HG03460 (cell line): ENCODE data around the gene CARM1.
"Not testable (repeated sequence)": the region's sequence is repeated elsewhere in the genome, so short reads cannot be mapped to it uniquely, and the experiment has no call there.

Experiments
- ATAC-seq: cut with Tn5 transposase; IDR thresholded peaks from one replicate; pipeline ENCODE4 v1.9.1; 2021; ENCODE audit not compliant: unreplicated experiment

Gene CARM1

DNA sequence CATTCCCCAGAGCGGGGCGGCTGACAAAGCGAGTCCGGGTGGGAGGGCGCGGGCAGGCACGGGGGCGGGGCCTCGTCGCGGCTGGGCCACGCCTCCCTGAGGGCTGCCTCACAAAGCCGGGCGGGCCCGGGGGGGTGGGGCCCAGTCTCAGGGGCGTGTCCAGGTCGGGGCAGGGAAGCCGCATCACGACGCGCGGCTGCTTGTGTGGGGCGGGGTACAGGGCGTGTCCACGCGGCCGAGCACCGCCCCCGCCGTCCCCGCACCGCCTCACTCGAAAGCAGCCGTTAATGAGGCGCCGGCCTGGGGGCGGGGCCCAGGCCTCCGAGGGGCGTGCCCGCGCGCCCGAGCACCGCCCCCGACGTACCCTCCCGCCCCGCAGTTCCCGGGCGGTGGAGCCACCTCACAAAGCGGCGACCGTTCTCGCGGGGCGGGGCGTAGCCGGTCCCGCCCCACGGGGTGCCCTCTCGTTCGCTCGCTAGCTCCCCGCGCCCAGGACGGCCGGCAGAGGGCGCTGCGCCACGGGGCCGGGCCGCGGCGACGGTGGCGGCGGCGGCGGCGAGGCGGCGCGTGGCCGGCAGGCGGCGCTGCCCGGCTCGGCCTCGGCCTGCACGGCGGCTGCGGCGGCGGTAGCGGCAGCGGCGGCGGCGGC lies at the start of gene CARM1:
Gene CARM1 (plus strand): TSS at position 599 of the 649 bp plus-strand sequence. CDS start 150 bp downstream, outside the sequence.
- ATAC-seq: peak; percentile 74

DNA sequence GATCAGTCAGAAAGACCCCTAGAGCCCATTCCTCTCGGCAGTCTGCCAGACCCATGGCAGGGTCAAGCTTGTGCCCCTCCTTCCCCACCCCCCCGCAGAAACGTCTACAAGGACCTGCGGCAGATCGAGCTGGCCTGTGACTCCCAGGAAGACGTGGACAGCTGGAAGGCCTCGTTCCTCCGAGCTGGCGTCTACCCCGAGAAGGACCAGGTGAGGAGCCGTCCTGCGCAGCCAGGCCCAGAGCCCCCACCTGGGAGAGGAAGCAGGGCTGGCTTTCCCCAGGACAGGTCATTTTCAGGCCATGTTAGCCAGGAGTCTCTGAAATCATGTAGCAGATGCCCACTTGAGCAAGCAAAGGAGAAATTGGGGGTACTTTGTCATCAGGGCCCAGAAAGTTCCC lies 47.7 kb upstream of the CARM1 start:
- no peak for ATAC-seq

DNA sequence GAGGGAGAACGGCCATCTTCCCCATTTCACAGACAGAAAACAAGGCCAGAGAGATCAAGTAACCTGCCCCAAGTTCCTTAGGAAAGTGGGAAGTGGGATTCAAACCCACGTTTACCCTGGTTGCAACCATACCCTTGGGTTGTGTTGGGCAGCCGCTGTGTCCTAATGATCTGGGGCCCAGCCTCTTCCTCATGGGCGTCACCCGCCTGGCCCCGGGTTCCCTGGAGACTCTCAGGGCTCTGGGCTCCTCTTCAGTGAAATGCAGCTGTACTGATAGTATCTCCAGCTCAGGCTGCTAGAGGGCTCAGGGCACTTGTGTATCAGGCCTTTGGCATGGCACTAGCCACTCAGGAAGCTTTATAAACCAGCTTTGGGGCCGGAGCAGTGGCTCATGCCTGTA lies 45.1 kb upstream of the CARM1 start:
- no peak for ATAC-seq

DNA sequence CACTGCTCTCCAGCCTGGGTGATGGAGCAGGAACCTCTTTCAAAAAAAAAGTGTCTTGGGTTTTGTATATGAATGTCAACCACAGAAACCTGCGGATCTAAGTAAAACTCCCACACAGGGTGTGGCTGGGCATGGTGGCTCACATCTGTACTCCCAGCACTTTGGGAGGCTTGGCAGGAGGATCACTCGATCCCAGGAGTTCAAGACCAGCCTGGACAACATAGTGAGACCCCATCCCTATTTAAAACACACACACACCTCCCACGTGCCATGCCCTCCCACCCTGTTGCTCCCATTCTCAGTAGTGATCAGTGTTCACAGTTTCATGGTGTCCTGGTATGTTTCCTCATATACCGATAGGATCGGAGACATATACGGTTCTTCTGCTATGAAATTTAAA lies 44.5 kb upstream of the CARM1 start:
- ATAC-seq: no peak

DNA sequence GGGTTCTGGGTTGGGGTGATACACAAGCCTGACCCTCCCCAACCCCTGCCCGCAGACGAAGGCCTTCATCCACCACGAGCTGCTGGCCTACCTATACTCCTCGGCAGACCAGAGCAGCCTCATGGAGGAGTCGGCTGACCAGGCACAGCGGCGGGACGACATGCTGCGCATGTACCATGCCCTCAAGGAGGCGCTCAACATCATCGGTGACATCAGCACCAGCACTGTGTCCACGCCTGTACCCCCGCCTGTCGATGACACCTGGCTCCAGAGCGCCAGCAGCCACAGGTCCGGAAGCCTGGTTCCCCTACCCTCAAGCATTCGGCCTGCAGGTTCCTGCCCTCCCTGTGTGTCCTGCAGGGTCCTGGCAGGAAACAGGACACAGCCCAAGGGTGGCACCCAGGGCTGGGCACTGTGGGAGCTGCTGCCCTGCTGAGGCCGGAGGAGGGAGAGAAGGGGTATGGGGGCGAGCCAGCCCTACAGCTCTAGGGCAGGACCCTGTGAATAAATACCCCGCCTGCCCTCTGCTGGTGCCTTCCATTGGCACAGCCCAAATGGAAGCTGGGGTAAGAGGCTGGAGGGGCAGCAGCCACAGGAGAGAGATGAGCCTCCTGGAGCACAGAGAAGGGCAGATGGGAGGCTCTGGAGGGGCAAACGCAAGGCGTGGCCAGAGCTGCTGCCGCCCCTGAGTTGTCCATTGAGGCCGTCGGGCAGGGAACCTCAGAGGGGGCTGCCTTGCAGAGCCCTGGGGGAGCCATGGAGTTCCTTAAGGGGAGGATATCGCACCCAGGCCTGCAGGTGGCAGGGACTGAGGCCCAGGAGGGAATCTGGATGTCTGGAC lies 42.2 kb upstream of the CARM1 start:
- no peak for ATAC-seq

DNA sequence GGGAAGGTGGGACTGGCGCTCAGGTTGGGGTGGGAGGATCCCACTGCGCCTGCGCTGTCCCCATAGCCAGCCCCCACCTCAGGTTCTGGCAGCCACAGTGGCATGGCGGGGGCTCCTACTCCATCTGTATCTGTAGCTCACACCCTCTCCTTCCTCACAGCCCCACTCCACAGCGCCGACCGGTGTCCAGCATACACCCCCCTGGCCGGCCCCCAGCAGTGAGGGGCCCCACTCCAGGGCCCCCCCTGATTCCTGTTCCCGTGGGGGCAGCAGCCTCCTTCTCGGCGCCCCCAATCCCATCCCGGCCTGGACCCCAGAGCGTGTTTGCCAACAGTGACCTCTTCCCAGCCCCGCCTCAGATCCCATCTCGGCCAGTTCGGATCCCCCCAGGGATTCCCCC lies 41.4 kb upstream of the CARM1 start:
- ATAC-seq: no peak

DNA sequence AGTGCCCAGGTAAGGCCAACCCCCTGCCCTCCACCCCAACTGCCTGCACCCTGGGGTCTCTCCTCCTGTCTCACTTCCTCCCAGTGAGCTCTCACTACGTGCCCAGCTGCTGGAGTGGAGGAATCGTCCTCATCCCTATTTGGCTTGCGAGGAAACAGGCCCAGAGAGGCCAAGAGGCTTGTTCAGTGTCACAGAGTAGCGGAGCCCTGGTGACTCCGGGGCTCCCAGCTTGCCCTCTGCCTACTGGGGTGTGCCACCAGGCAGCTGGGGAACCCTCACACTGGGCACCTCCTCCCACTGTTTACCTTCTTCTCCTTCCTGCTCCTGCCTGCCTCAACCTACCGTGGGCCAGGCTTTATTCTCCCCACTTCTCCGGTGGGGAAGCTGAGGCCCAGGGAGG lies 41.0 kb upstream of the CARM1 start:
- no peak for ATAC-seq

DNA sequence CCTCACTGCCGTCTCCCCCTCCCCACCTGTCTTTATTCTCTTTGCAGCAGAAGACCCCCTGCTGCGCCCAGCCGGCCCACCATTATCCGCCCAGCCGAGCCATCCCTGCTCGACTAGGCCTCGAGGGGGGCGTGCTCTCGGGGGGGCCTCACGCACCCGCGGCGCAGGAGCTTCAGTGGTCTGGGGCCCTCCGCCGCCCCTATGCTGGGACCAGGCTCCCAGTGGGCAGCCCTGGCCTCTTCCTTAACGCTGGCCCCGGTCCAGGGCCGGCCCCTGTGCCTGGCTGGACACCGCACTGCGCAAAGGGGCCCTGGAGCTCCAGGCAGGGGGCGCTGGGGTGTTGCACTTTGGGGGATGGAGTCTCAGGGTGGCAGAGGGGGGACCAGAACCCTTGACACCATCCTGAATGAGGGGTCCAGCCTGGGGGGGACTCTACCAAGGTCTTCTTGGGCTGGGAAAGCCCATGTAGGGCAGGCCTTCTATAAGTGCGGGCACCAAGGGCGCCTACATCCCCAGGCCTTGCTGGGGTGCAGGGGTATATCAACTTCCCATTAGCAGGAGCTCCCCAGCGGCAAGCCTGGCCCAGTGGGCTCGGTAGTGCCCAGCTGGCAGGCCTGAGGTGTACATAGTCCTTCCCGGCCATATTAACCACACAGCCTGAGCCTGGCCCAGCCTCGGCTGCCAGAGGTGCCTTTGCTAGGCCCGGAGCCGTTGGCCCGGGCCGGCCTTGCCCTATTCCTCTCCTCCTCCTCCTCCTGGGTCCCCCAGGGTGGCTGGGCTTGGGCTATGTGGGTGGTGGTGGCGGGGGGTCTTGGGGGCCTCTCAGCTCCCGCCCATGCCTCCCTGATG lies 40.2 kb upstream of the CARM1 start:
- ATAC-seq: no peak

DNA sequence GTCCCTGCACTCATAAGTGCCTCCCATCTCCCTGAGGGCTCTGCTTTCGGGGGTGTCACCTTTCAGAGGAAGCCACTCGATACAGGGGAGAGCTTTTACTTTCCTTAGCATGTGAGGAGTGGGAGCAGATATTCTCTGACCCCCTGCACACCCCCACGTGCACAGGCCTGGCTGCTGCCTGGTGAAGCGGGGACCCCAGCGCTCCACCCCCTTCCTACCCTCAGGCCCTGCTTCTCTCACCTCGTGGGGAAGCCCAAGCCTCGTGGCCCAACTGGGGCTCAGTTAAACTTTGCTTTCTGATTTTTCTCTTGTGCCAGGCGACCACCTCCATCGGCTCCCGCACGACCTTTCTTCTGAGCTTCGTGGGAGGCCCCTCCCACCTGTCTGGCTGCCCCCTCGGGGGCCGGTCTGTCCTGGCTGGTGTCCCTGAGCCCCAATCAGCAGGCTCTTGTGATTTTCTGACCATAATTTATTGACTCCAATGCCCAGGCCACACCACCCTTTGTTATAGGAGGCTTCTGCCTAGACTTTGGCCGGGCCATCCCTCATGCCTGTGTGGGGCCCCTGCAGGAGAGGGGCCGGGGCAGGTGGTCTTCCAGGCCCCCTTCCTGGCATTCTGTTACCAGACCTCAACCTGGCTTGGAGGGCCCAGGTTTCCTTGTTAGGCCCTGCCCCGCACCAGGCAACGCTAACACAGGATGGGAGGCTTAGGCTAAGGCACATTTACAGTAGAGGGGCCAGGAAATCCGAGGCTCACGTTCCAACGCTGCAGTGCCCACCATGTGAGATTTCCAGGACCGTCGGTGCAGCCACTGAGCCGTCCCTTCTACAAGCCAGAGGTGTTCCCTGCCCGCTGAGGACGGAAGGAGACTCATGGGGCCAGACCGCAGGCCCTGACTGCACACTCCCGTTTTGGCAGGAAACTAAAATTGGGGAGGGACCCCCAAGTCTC lies 39.1 kb upstream of the CARM1 start:
- no peak for ATAC-seq

DNA sequence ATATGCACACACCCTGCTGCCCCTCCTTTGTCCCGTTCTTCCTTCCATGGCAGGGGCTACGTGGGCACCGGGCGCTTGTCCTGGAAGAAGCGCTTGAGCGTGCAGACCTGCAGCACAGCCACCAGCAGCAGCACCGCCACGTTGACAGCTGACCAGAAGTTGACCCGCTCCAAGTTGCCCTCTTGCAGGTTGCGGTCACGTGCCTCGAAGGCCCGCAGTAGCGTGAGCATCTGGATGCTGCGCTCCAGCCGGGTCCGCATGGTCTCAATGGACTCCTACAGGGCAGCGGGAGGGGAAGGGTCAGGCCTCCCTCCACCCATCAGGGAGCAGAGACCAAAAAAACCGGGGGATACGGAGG lies 38.4 kb upstream of the CARM1 start:
- ATAC-seq: no peak

DNA sequence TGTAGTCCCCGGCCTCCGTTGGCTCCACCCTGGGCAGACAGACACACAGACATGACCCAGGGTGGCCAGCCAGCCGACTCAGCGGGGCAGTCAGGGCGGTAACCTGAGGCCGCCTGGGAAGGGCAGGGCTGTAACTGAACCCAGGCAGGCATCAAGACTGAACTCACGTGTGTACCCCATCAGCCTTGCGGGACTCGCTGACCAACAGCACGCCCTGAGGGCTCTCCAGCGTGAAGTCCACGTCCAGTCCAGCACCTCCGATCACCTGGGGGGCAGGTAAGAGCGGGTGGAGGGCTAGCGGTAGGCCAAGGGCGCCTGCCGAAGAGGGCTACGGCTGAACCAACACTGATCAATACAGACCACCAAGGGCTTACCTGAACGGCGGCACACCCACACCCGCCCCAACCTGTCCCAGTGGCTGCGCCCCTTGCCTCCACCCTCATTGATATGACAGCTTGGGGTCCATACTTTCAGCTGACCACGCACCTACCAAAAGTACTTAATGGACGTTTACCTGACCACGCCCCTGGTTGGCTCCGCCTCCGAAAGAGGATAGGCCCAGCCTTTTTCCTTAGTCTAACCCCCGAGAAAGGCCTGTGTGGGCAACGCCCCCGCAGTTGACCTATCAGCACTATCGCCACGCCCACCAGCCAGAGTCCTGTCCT lies 36.1 kb upstream of the CARM1 start:
- no peak for ATAC-seq

DNA sequence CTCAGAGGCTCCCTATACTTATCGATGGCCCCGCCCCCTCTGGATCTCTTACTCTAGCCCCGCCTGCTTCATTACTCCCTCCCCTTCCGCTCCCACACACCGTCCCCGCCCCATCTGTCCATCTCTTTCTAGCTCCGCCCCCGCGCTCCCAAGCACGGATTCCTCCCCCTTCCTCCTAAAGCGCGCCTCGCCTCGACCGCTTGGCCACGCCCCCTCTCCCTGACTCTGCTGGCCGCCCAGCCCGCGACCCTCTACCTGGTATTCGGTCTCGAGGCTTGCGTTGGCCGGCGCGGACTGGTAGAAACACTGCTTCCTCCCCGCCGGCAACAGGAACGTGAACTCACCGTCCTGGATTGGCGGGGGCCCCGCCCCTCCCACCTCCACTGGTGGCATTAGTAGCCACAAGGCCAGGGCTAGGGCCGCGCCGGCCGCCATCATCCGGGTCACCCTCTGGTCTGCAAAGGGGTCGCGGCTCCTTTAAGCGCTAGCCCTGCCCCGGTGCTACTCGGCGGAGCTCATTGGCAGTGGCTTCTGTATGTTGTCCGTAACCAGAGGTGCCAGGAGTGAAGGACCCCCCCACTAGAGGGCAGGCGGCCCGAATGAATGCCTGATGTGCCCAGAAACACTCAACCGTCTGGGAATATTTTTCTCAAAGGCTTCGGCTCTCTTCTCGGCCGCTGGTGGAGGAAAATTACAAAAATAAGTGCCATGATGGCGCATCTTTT lies 35.4 kb upstream of the CARM1 start, which contains the start of gene TMED1:
Gene TMED1 (minus strand): TSS at position 459 of the 725 bp plus-strand sequence. CDS start 21 bp downstream, at position 438.
- ATAC-seq: peak; percentile 71

DNA sequence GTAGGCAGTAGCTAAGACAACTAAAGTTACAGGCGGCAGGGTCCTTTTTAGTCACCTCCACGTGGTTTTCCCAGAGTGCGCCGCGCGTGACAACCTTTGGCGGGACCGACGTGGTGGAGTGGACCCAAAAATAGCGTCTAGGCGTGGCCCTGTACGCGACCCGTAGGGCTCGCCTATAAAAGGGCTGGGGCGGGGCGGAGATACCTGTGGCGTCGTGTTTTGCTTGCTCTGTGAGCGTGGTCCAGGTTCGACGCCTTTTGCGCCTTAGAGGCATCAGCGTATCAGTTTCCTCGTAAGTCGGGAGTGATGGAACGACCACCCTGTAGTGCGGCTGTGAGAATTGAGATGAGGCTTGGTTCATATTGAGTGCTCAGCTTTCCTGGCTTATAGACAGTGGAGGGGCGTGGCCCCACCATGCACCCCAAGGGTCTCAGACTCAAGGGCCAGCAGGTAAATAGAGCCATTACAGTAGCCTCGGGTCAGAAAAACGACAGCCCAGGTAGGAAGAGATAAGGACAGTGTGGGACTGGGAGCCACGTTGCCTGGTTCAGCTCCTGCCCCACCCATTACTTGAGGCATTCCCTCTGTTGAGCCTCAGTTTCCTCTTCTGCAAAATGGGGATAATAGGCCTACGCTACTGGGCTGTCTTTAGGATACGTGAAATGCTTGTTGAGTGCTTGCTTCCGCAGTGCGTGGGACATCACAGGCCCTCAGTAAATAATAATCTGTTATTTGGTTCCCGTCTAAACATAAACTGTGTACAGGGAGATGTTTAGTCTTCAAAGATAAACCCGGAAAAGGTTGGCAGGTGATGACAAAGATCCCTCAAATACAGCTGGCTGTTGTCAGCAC lies 34.6 kb upstream of the CARM1 start:
- peak; percentile 20 for ATAC-seq

DNA sequence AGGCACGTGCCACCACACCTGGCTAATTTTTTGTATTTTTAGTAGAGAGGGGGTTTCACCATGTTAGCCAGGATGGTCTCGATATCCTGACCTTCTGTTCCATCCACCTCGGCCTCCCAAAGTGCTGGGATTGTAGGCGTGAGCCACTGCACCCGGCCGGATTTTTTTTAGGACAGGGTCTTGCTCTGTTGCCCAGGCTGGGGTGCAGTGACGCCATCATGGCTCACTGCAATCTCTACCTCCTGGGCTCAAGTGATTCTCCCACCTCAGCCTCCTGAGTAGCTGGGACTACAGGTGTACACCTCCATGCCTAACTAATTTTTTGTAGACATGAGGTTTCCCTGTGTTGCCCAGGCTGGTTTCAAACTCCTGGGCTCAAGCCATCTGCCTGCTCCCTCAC lies 33.7 kb upstream of the CARM1 start:
- not testable (repeated sequence) for ATAC-seq

DNA sequence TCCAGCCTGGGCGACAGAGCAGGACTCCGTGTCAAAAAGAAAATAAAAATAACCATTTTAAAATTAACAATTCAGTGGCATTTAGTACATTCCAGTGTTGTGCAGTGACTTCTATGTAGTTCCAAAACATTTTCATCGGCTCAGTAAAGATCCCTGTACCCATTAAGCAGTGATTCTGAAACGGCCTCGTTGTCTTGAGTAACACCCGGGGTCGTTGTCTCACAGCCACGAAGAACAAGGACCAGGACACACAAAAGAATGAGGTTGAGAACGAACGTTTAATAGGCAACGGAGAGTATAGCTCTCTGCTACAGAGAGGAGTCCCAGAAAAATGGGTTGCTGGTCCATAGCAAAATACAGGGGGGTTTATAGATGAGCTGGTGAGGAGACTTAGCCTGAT lies 33.0 kb upstream of the CARM1 start:
- no peak for ATAC-seq

DNA sequence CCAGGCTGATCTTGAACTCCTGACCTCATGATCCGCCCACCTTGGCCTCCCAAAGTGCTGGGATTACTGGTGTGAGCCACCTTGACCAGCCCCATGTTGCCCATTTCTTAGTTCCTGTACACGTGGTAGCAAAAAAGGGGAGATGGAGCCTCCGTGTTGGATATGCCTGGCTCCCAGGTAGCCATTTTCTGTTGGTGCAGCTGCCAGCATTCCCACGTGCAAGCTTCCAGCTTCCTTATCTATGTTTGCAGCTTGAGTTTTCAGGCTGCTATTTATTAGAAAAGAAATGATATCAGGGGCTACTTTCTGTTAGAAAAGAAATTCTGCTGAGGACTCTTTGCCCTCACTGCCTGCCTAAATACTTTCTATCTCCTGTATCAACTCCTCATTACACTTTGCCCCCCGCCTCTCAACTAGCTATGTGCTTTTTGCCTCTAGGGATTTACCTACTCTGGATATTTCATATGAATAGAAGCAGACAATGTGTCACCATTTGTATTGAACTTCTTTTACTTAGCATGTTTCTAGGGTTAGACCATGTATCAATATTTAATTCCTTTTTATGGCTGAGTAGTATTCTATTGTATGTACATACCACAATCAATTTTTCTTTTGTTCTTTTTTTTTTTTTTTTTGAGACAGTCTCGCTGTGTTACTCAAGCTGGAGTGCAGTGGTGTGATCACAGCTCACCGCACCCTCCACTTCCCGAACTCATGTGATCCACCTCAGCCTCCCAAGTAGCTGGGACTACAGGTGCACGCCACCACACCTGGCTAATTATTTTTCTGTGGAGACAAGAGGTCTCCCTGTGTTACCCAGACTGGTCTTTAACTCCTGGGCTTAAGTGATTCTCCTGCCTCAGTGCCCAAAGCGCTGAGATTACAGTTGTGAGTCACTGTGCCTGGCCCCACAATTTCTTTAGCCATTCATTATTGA lies 32.0 kb upstream of the CARM1 start:
- no peak for ATAC-seq

DNA sequence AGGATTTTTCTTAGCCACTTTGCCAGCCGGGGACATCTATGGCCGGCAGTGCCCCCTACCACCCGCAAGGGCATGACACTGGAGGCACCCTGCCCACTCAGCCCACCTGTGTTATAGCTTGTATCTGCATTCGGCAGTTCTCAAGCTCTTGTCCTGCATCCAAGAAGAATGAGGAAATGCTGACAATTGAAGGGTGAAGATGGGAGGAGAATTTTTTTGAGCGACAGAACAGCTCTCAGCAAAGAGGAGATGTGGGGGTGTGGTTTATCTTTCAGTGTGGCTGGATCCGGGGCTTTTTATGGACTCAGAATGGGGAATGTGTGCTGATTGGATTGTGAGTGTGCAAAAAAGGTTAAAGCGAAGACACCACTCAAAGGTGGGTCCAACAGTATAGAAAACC lies 28.6 kb upstream of the CARM1 start:
- no peak for ATAC-seq
